Natural killer cell (primary cell): Measurements from ENCODE around the gene JPH3. TPM values are rescaled to one million over a fixed set of nuclear protein-coding genes. Genes with fewer than 3 reads are reported as not detected.

ENCODE experiments used
- ATAC-seq, 3 donors: fragments of 150-1000 bp in 2 of 3; fragments of 200-7000 bp in 1 of 3; cut with Tn5 transposase; 1 replicate in 1 of 3; 2 replicates in 2 of 3; pipeline ENCODE4 v1.10.0; 2021; ENCODE audit warnings: mild to moderate bottlenecking in 2 of 3, moderate library complexity in 2 of 3
- DNase-seq, 2 donors: peaks; one replicate each; pipeline versions ENCODE4 v3.0.0 to v3.0.0-alpha.2; 2013 to 2021; ENCODE audit warnings: mixed read lengths in 1 of 2
- H3K27ac ChIP-seq: one replicate; pipeline ENCODE4 v1.5.1; 2013; ENCODE audit warnings: mild to moderate bottlenecking, low read length
- H3K27me3 ChIP-seq: one replicate; pipeline ENCODE4 v1.6.1; 2013; ENCODE audit warnings: low read length; ENCODE audit not compliant: control insufficient read depth, insufficient read depth
- H3K36me3 ChIP-seq: one replicate; pipeline ENCODE4 v1.6.1; 2013; ENCODE audit warnings: low read length; ENCODE audit not compliant: control insufficient read depth, insufficient read depth
- H3K4me1 ChIP-seq: one replicate; pipeline ENCODE4 v1.6.1; 2013; ENCODE audit warnings: low read length; ENCODE audit not compliant: control insufficient read depth, insufficient read depth
- H3K4me3 ChIP-seq: one replicate; pipeline ENCODE4 v1.5.1; 2013; ENCODE audit warnings: low read length
- H3K9me3 ChIP-seq: one replicate; pipeline ENCODE4 v1.6.1; 2013; ENCODE audit warnings: low read length; ENCODE audit not compliant: control insufficient read depth, insufficient read depth
- H3K27ac Mint-ChIP-seq, 2 donors: one replicate each; pipeline ENCODE4 v1.8.0; 2022; ENCODE audit warnings: mild to moderate bottlenecking in 2 of 2, mixed read lengths in 2 of 2, moderate library complexity in 1 of 2
- H3K27me3 Mint-ChIP-seq, 2 donors: one replicate each; pipeline ENCODE4 v1.8.0; 2022; ENCODE audit warnings: low read depth in 2 of 2, mixed read lengths in 2 of 2
- H3K36me3 Mint-ChIP-seq: one replicate; pipeline ENCODE4 v1.8.0; 2022; ENCODE audit warnings: mixed read lengths
- H3K4me1 Mint-ChIP-seq, 2 donors: one replicate each; pipeline ENCODE4 v1.8.0; 2022; ENCODE audit warnings: mixed read lengths in 2 of 2
- H3K4me3 Mint-ChIP-seq: one replicate; pipeline ENCODE4 v1.8.0; 2022; ENCODE audit warnings: mild to moderate bottlenecking, moderate library complexity, mixed read lengths
- H3K9me3 Mint-ChIP-seq, 2 donors: one replicate each; pipeline ENCODE4 v1.8.0; 2022; ENCODE audit warnings: mixed read lengths in 2 of 2
- CTCF ChIP-seq: fragments of 200-600 bp; IDR thresholded peaks from one replicate; pipeline ENCODE4 v1.8.0; 2022; ENCODE audit warnings: antibody characterized with exemption
- WGBS: methylation state at CpG from one replicate; pipeline ENCODE4 v1.1.7; 2013; ENCODE audit warnings: missing lambda C conversion rate; ENCODE audit not compliant: insufficient coverage; 5-methylcytosine and 5-hydroxymethylcytosine counted together
- intact Hi-C: fragments of 100-400 bp; cut with micrococcal nuclease; formaldehyde crosslinking; loops from one replicate; pipeline ENCODE4 v1.14.2; 2022
- total RNA-seq, 4 donors: library from RNA; stranded (reverse); fragments of 120-200 nt in 1 of 4; gene quantifications; one replicate each; pipeline versions ENCODE4 v1.2.3 to v1.2.4, GENCODE V29; 2013 to 2022

The JPH3 gene
- total RNA-seq, 3 donors from 2014 or later (not counting 1 experiment from before 2014, with no cell fraction given) = not detected

GRCh38 chr16:87675111-87675719, 72.9 kb downstream of the JPH3 start:
- Mint-ChIP-seq H3K27me3 (no peaks in the 10 kb centered on the region), H3K27ac (no peak overlapping the region), H3K4me1 (peaks cover 0 to 4% of the 10 kb centered on the region in 2 donors), H3K9me3 (no peaks in the 10 kb centered on the region), H3K36me3 (no peaks in the 10 kb centered on the region), H3K4me3 (no peak overlapping the region)
- DNase-seq (no peak), ATAC-seq (no peak)
- Histone ChIP-seq H3K9me3 (no peaks in the 10 kb centered on the region), H3K4me3 (no peak overlapping the region), H3K27me3 (no peaks in the 10 kb centered on the region), H3K4me1 (peaks cover 3% of the 10 kb centered on the region), H3K27ac (no peak overlapping the region), H3K36me3 (no peaks in the 10 kb centered on the region)
- TF ChIP-seq CTCF = no peak
- intact Hi-C loops = no loop called here
- 67% methylated on average over 14 of the region's 15 CpGs for WGBS

DNA sequence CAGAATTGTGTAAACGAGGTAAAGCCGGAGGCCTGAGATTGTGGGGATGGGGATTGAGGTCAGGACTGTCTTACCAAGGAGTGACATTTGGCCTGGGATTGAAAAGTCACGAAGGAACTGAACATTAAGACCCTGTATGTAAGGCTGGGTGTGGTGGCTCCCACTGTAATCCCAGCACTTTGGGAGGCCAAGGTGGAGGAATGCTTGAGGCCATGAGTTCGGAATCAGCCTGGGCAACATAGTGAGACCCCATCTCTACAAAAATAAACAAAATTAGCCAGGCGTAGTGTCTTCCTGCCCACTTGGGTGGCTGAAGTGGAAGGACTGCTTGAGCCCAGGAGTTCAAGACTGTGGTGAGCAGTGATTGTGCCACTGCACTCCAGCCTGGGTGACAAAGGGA, 75.5 kb downstream of the JPH3 start:
- Histone ChIP-seq H3K4me3 (no peak overlapping the region), H3K27me3 (no peaks in the 10 kb centered on the region), H3K27ac (no peak overlapping the region), H3K9me3 (no peaks in the 10 kb centered on the region), H3K36me3 (no peaks in the 10 kb centered on the region), H3K4me1 (peaks cover 6% of the 10 kb centered on the region)
- no peak overlapping the region for H3K27ac Mint-ChIP-seq
- no peak for ATAC-seq
- intact Hi-C loops = no loop called here
- peaks cover 5 to 16% of the 10 kb centered on the region in 2 donors for H3K4me1 Mint-ChIP-seq
- 94% methylated on average over 5 of the region's 5 CpGs for WGBS
- H3K27me3 Mint-ChIP-seq = peaks cover 0 to 3% of the 10 kb centered on the region in 2 donors
- H3K36me3 Mint-ChIP-seq = no peaks in the 10 kb centered on the region
- no peak for DNase-seq
- no peaks in the 10 kb centered on the region for H3K9me3 Mint-ChIP-seq
- no peak for TF ChIP-seq CTCF
- no peak overlapping the region for H3K4me3 Mint-ChIP-seq

DNA sequence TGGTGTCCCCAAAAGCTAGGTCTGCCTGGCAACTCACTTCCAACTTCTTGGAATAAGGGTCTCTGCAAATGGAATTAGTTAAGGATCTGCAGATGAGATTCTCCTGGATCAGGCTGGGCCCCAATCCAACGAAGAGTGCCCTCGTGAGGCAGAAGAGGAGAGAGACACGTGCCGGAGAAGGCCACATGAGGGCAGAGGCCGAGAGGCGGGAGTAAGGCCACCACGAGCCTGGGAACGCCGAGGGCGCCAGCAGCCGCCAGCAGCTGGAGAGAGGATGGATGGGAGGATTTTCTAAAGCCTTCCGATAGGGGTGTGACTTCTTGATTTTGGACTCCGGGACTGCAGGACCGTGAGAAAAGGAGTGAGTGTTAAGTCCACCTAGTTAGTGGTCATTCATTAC, 76.3 kb downstream of the JPH3 start:
- Mint-ChIP-seq H3K9me3 (no peaks in the 10 kb centered on the region), H3K4me1 (peaks cover 5 to 16% of the 10 kb centered on the region in 2 donors), H3K27me3 (peaks cover 0 to 3% of the 10 kb centered on the region in 2 donors), H3K4me3 (no peak overlapping the region), H3K27ac (no peak overlapping the region), H3K36me3 (no peaks in the 10 kb centered on the region)
- DNase-seq (no peak), ATAC-seq (no peak)
- 76% methylated on average over 14 of the region's 14 CpGs for WGBS
- no peak for TF ChIP-seq CTCF
- intact Hi-C loops = no loop called here
- Histone ChIP-seq H3K4me1 (peaks cover 6% of the 10 kb centered on the region), H3K36me3 (no peaks in the 10 kb centered on the region), H3K27me3 (no peaks in the 10 kb centered on the region), H3K27ac (no peak overlapping the region), H3K9me3 (no peaks in the 10 kb centered on the region), H3K4me3 (no peak overlapping the region)
